Fibroblast of lung (primary cell): Measurements from ENCODE around the gene RING1. TPM values are rescaled to one million over a fixed set of nuclear protein-coding genes. Genes with fewer than 3 reads are reported as not detected.

Experiments used
- DNase-seq, 2 donors: peaks; one replicate each; pipeline versions ENCODE4 v3.0.0 to v3.0.0-alpha.2; 2010; ENCODE audit warnings: low read depth in 2 of 2
- H2AFZ ChIP-seq: 2 replicates; pipeline ENCODE4 v1.5.1; 2012; ENCODE audit warnings: low read length, control low read depth, inconsistent platforms
- H3K27ac ChIP-seq: 2 replicates; pipeline ENCODE4 v1.5.1; 2011; ENCODE audit warnings: low read length, control low read depth; ENCODE audit not compliant: insufficient read depth
- H3K27me3 ChIP-seq: 2 replicates; pipeline ENCODE4 v1.5.1; 2011; ENCODE audit warnings: mild to moderate bottlenecking, low read length; ENCODE audit not compliant: control insufficient read depth, insufficient read depth
- H3K36me3 ChIP-seq: 2 replicates; pipeline ENCODE4 v1.5.1; 2011; ENCODE audit warnings: low read length; ENCODE audit not compliant: control insufficient read depth, insufficient read depth
- H3K4me1 ChIP-seq: 2 replicates; pipeline ENCODE4 v1.5.1; 2011; ENCODE audit warnings: low read length; ENCODE audit not compliant: control insufficient read depth, insufficient read depth; ENCODE audit errors: extremely low read depth
- H3K4me2 ChIP-seq: 2 replicates; pipeline ENCODE4 v1.5.1; 2011; ENCODE audit warnings: low read length, control low read depth; ENCODE audit not compliant: insufficient read depth; ENCODE audit errors: extremely low read depth
- H3K4me3 ChIP-seq, 4 experiments: fragments of 200-600 bp in 1 of 4; sonication (generic) in 1 of 4; replicated peaks in 1 of 4; 2 replicates each; pipeline ENCODE4 v1.5.1; 2011 to 2016; ENCODE audit warnings: low read length in 4 of 4, low read depth in 3 of 4, mild to moderate bottlenecking in 3 of 4, control low read depth in 2 of 4, inconsistent platforms in 1 of 4, mixed read lengths in 1 of 4; ENCODE audit not compliant: insufficient read depth in 1 of 4; ENCODE audit errors: control extremely low read depth in 1 of 4
- H3K79me2 ChIP-seq: 2 replicates; pipeline ENCODE4 v1.5.1; 2012; ENCODE audit warnings: mild to moderate bottlenecking, low read length, inconsistent platforms; ENCODE audit not compliant: control insufficient read depth, insufficient read depth
- H3K9ac ChIP-seq: 2 replicates; pipeline ENCODE4 v1.5.1; 2011; ENCODE audit warnings: mild to moderate bottlenecking, low read length, control low read depth; ENCODE audit not compliant: insufficient read depth
- H3K9me3 ChIP-seq: 2 replicates; pipeline ENCODE4 v1.5.1; 2012; ENCODE audit warnings: low read depth, low read length; ENCODE audit not compliant: control insufficient read depth, insufficient read depth
- H4K20me1 ChIP-seq: 2 replicates; pipeline ENCODE4 v1.5.1; 2011; ENCODE audit warnings: low read length; ENCODE audit not compliant: control insufficient read depth, insufficient read depth; ENCODE audit errors: extremely low read depth
- EZH2 ChIP-seq: IDR thresholded peaks from 2 replicates; pipeline ENCODE4 v1.5.1; 2012; ENCODE audit warnings: low read length, control low read depth, mild to moderate bottlenecking; ENCODE audit errors: missing control alignments
- polyA plus RNA-seq, 2 donors: library from polyadenylated mRNA; depleted of rRNA in 1 of 2; stranded (reverse) in 1 of 2; unstranded in 1 of 2; fragments of >200 nt; gene quantifications; 2 replicates each; pipeline ENCODE4 v1.2.1, GENCODE V29; 2011 to 2012; ENCODE audit warnings: missing spikeins in 1 of 2
- total RNA-seq: library from RNA; depleted of rRNA; stranded (reverse); fragments of >200 nt; gene quantifications from 2 replicates; pipeline ENCODE4 v1.2.1, GENCODE V29; 2014
- TF ChIP-seq, protein P1 (sequence below), 2 donors: IDR thresholded peaks in 1 of 2; conservative IDR thresholded peaks in 1 of 2; 1 replicate in 1 of 2; 2 replicates in 1 of 2; pipeline ENCODE4 v1.5.1; 2011 to 2012; ENCODE audit warnings: low read length in 2 of 2, control low read depth in 1 of 2, inconsistent platforms in 1 of 2, low read depth in 1 of 2, mild to moderate bottlenecking in 1 of 2

RING1 gene
- total and polyA plus RNA-seq, 2 donors (not counting 1 experiment from before 2014, with no cell fraction given): 24.7 to 30.6 TPM

DNA sequence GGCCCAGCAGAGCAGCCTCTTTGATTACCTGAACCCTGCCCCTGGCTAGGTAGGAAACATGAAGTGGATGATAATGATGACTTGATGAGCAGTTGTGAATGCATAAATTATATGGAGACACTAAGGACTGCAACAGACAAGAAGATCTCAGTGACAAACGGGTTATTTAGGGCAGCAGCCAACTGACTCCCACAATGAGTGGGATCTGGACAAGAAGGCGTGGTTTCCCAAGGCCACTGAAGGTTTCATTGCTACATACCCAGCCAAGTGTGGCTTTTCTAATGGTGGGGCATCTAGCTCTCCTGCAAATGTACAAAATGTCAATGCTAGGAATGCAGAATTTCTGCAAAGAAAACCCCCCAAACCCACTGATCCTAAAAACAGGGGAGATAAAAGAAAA, 29.4 kb downstream of the RING1 start:
- H3K27me3 ChIP-seq: peaks cover 17% of the 10 kb centered on the region
- H3K9ac ChIP-seq: no peak overlapping the region
- no peaks in the 10 kb centered on the region for H4K20me1 ChIP-seq
- no peak overlapping the region for H3K4me2 ChIP-seq
- H3K4me1 ChIP-seq: no peaks in the 10 kb centered on the region
- TF ChIP-seq EZH2: no peak
- TF ChIP-seq, protein P1, sequence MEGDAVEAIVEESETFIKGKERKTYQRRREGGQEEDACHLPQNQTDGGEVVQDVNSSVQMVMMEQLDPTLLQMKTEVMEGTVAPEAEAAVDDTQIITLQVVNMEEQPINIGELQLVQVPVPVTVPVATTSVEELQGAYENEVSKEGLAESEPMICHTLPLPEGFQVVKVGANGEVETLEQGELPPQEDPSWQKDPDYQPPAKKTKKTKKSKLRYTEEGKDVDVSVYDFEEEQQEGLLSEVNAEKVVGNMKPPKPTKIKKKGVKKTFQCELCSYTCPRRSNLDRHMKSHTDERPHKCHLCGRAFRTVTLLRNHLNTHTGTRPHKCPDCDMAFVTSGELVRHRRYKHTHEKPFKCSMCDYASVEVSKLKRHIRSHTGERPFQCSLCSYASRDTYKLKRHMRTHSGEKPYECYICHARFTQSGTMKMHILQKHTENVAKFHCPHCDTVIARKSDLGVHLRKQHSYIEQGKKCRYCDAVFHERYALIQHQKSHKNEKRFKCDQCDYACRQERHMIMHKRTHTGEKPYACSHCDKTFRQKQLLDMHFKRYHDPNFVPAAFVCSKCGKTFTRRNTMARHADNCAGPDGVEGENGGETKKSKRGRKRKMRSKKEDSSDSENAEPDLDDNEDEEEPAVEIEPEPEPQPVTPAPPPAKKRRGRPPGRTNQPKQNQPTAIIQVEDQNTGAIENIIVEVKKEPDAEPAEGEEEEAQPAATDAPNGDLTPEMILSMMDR (conservative IDR thresholded peaks at IDR 0.05 in 1 of 2, IDR thresholded peaks at IDR 0.05 in 1 of 2; ENCODE audit: low read depth in 1 of 2, low read length in 2 of 2): no peak
- no peaks in the 10 kb centered on the region for H3K9me3 ChIP-seq
- H3K36me3 ChIP-seq: no peaks in the 10 kb centered on the region
- no peaks in the 10 kb centered on the region for H3K79me2 ChIP-seq
- H2AFZ ChIP-seq: no peak overlapping the region
- DNase-seq: no peak
- H3K27ac ChIP-seq: no peak overlapping the region
- H3K4me3 ChIP-seq: no peak overlapping the region

DNA sequence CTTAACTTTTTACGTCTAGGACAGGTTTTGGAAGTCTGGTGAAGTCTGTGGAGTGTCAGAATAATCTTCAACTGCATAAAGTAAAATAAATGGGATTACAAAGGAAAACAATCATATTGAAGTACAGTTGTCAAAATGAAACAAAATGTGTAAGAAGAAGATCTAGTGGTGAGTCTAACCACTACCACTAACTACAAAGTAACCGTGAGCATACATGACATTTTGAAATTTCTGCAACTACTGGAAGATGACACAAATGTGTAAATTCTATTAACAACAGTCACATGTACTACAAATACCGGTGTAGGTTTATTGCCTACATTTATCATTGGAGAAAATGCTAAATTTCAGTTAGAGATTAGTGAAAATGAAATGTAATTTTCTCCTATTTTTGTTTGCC, 33.7 kb downstream of the RING1 start:
- Histone ChIP-seq H3K27ac (no peak overlapping the region), H4K20me1 (no peaks in the 10 kb centered on the region), H3K4me1 (no peaks in the 10 kb centered on the region), H3K27me3 (peaks cover 6% of the 10 kb centered on the region), H3K4me2 (no peak overlapping the region), H3K79me2 (no peaks in the 10 kb centered on the region), H3K9me3 (no peaks in the 10 kb centered on the region), H3K9ac (no peak overlapping the region), H3K36me3 (no peaks in the 10 kb centered on the region), H2AFZ (no peak overlapping the region), H3K4me3 (no peak overlapping the region)
- no peak for TF ChIP-seq EZH2
- TF ChIP-seq, protein P1 (conservative IDR thresholded peaks at IDR 0.05 in 1 of 2, IDR thresholded peaks at IDR 0.05 in 1 of 2; ENCODE audit: low read depth in 1 of 2, low read length in 2 of 2): no peak
- DNase-seq: no peak

DNA sequence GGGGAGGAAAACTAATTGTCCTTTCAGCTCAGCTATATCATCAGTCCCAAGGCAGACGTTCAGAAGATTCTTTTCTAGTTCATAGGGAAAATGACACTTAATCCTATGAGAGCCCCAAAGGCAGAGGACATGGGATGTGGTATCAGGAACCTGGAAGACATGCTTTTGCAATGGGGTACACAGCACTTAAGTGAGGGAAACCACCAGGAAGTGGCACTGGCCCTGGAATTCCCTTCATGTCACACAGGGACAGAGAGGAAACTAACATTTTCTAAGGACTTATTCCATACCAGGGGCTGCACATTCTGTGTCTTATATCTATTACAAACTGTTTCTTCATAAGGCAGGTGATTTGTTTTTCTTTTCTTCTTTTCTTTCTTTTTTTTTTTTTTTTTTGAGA, 35.2 kb downstream of the RING1 start:
- H3K36me3 ChIP-seq: no peaks in the 10 kb centered on the region
- peaks cover 5% of the 10 kb centered on the region for H3K4me1 ChIP-seq
- H3K4me2 ChIP-seq: no peak overlapping the region
- H3K79me2 ChIP-seq: no peaks in the 10 kb centered on the region
- TF ChIP-seq, protein P1 (conservative IDR thresholded peaks at IDR 0.05 in 1 of 2, IDR thresholded peaks at IDR 0.05 in 1 of 2; ENCODE audit: low read depth in 1 of 2, low read length in 2 of 2): no peak
- no peak for TF ChIP-seq EZH2
- no peak for DNase-seq
- H3K27ac ChIP-seq: no peak overlapping the region
- H3K4me3 ChIP-seq: no peak overlapping the region
- no peaks in the 10 kb centered on the region for H4K20me1 ChIP-seq
- H3K27me3 ChIP-seq: peaks cover 6% of the 10 kb centered on the region
- H2AFZ ChIP-seq: no peak overlapping the region
- H3K9ac ChIP-seq: no peak overlapping the region
- H3K9me3 ChIP-seq: no peaks in the 10 kb centered on the region
